Heart right ventricle (tissue), 16 donors: Measurements from ENCODE around the gene FCMR. TPM values are rescaled to one million over a fixed set of nuclear protein-coding genes. Genes with fewer than 3 reads are reported as not detected.

ENCODE experiments used
- ATAC-seq, 8 donors: fragments of 200-7000 bp; cut with Tn5 transposase; one replicate each; pipeline ENCODE4 v1.9.1; 2020; ENCODE audit warnings: mild to moderate bottlenecking in 8 of 8, moderate library complexity in 8 of 8, moderate number of reproducible peaks in 1 of 8
- DNase-seq, 2 donors: peaks; one replicate each; pipeline ENCODE4 v3.0.0-alpha.2; 2020
- H3K27ac ChIP-seq, 10 donors: fragments of 200-600 bp; sonication (generic) in 2 of 10; one replicate each; pipeline versions ENCODE4 v1.5.0 to v1.8.0; 2020 to 2022; ENCODE audit warnings: mild to moderate bottlenecking in 3 of 10
- H3K27me3 ChIP-seq, 7 donors: fragments of 200-600 bp; one replicate each; pipeline ENCODE4 v1.8.0; 2021 to 2022; ENCODE audit warnings: mild to moderate bottlenecking in 2 of 7
- H3K36me3 ChIP-seq, 9 donors: fragments of 200-600 bp; sonication (generic) in 1 of 9; one replicate each; pipeline versions ENCODE4 v1.5.0 to v1.8.0; 2020 to 2022; ENCODE audit warnings: mild to moderate bottlenecking in 2 of 9
- H3K4me1 ChIP-seq, 9 donors: fragments of 200-600 bp; sonication (generic) in 1 of 9; one replicate each; pipeline versions ENCODE4 v1.5.0 to v1.8.0; 2020 to 2022; ENCODE audit warnings: mild to moderate bottlenecking in 4 of 9
- H3K4me3 ChIP-seq, 10 donors: fragments of 200-600 bp; sonication (generic) in 2 of 10; one replicate each; pipeline versions ENCODE4 v1.5.0 to v1.8.0; 2020 to 2022; ENCODE audit warnings: mild to moderate bottlenecking in 7 of 10, moderate library complexity in 2 of 10
- H3K9me3 ChIP-seq, 11 donors: fragments of 200-600 bp in 10 of 11; sonication (generic) in 2 of 11; one replicate each; pipeline versions ENCODE4 v1.5.0 to v1.8.0; 2013 to 2022; ENCODE audit warnings: mild to moderate bottlenecking in 2 of 11, control low read depth in 1 of 11, moderate library complexity in 1 of 11
- WGBS, 2 donors: extraction: QIAGEN DNeasy Blood & Tissue Kit; methylation state at CpG; one replicate each; pipeline ENCODE4 v1.1.7; 2013; ENCODE audit warnings: inconsistent platforms in 1 of 2; 5-methylcytosine and 5-hydroxymethylcytosine counted together
- intact Hi-C, 10 donors: fragments of 100-400 bp; cut with DNase I; formaldehyde crosslinking; loops; one replicate each; pipeline versions ENCODE4 v1.11.1 to v1.14.2; 2022
- polyA plus RNA-seq, 2 donors: library from polyadenylated mRNA; stranded (reverse); fragments of 200-250 nt; gene quantifications; one replicate each; pipeline ENCODE4 v1.2.3, GENCODE V29; 2013
- total RNA-seq, 10 donors: library from RNA; stranded (reverse); fragmentation: NEBNext Ultra II Directional in 3 of 10; extraction: Animal tissue kit (Norgen Biotek cat#: 25700) in 3 of 10; gene quantifications; one replicate each; pipeline versions ENCODE4 v1.2.1 to v1.2.4, GENCODE V29; 2021 to 2023
- TF ChIP-seq, protein P1 (sequence below), 9 donors: fragments of 200-600 bp; sonication (generic) in 2 of 9; IDR thresholded peaks; one replicate each; pipeline versions ENCODE4 v1.5.0 to v1.8.0; 2021 to 2022; ENCODE audit warnings: antibody characterized with exemption in 9 of 9, mild to moderate bottlenecking in 5 of 9, moderate library complexity in 1 of 9
- donor health status: Arrhythmogenic right ventricular cardiomyopathy.
- donor health status: ischemic (EF 13 %, LVEDD 7.1; RV severe dilation, severe dysfunction).
- donor health status: healthy with polysubstance abuse.
- donor health status: DM: no; HTN: yes; CAD: no.
- donor health status: DM: no; HTN: no; CAD: no.
- donor health status: ischemic (EF 25% LVEDD 6.9; RV normal size, moderate dysfunction).
- donor health status: ischemic (EF 25% LVEDD 5.7; RV mildly dilated, moderate dysfunction).
- donor health status: healthy.
- donor health status: DM: yes; HTN: yes; CAD: no.
- donor health status: Ischemic cardiomyopathy.
- donor health status: ischemic (EF 35%, LVEDD 5.7; RV mildly dilated, moderate dysfunction).
- donor health status: nonischemic (EF 11% LVEDD 7.7; RV severe dilation, severe dysfunction).
- donor health status: DM: yes; HTN: yes; CAD: no.
- donor health status: PGD.
- donor health status: ischemic (EF 29% LVEDD 5.4; RV normal size, mild dysfunction).
- donor health status: nonischemic (EF 23%, LVEDD 6.1; RV moderate dilation, normal function).

FCMR gene
- total and polyA plus RNA-seq, 12 donors, result 0.37 to 13.4 (median 3.5) TPM

DNA sequence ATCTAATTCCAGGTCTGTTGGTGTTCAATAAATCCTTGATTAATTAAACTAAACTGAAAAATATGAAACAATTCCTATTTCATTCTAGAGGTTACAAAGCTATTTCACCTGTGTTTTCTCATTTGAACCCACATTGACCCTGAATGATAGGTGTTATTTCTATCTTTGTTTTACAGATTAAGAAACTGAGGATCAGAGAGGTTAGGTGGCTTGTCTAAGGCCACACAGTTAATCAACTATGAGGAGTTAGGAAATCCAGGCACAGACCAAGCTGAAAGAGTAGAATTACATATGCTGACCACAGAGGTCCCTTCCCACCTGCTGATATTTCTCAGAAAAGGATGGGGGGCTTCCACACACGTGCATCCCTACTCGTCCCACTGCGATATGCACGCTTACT, 24.0 kb upstream of the FCMR start:
- H3K27ac ChIP-seq, result no peak overlapping the region
- peaks cover 0 to 9% (median 0%) of the 10 kb centered on the region in 9 donors for H3K4me1 ChIP-seq
- no peaks in the 10 kb centered on the region for H3K36me3 ChIP-seq
- DNase-seq, result no peak
- H3K27me3 ChIP-seq, result peaks cover 0 to 55% (median 33%) of the 10 kb centered on the region in 7 donors
- 87 to 90% methylated on average over 4 of the region's 4 CpGs for WGBS, 2 donors
- H3K4me3 ChIP-seq, result no peak overlapping the region
- ATAC-seq, result no peak
- TF ChIP-seq, protein P1, sequence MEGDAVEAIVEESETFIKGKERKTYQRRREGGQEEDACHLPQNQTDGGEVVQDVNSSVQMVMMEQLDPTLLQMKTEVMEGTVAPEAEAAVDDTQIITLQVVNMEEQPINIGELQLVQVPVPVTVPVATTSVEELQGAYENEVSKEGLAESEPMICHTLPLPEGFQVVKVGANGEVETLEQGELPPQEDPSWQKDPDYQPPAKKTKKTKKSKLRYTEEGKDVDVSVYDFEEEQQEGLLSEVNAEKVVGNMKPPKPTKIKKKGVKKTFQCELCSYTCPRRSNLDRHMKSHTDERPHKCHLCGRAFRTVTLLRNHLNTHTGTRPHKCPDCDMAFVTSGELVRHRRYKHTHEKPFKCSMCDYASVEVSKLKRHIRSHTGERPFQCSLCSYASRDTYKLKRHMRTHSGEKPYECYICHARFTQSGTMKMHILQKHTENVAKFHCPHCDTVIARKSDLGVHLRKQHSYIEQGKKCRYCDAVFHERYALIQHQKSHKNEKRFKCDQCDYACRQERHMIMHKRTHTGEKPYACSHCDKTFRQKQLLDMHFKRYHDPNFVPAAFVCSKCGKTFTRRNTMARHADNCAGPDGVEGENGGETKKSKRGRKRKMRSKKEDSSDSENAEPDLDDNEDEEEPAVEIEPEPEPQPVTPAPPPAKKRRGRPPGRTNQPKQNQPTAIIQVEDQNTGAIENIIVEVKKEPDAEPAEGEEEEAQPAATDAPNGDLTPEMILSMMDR (IDR thresholded peaks at IDR 0.05), result no peak
- H3K9me3 ChIP-seq, result peaks cover 0 to 5% (median 0%) of the 10 kb centered on the region in 11 donors
- intact Hi-C loops, result no loop called here

- intact Hi-C loops, result no loop called here
- Histone ChIP-seq H3K27ac (no peak overlapping the region), H3K36me3 (no peaks in the 10 kb centered on the region), H3K4me1 (peaks cover 0 to 9% (median 0%) of the 10 kb centered on the region in 9 donors), H3K27me3 (peaks cover 0 to 53% (median 29%) of the 10 kb centered on the region in 7 donors), H3K9me3 (peaks cover 0 to 3% (median 0%) of the 10 kb centered on the region in 11 donors), H3K4me3 (no peak overlapping the region)
- TF ChIP-seq, protein P1 (IDR thresholded peaks at IDR 0.05), result no peak
- WGBS, 2 donors, result 45 to 47% methylated on average over 5 of the region's 5 CpGs
- DNase-seq (no peak), ATAC-seq (no peak)
Observed at GRCh38 chr1:206944703-206945102, 23.0 kb upstream of the FCMR start.

DNA sequence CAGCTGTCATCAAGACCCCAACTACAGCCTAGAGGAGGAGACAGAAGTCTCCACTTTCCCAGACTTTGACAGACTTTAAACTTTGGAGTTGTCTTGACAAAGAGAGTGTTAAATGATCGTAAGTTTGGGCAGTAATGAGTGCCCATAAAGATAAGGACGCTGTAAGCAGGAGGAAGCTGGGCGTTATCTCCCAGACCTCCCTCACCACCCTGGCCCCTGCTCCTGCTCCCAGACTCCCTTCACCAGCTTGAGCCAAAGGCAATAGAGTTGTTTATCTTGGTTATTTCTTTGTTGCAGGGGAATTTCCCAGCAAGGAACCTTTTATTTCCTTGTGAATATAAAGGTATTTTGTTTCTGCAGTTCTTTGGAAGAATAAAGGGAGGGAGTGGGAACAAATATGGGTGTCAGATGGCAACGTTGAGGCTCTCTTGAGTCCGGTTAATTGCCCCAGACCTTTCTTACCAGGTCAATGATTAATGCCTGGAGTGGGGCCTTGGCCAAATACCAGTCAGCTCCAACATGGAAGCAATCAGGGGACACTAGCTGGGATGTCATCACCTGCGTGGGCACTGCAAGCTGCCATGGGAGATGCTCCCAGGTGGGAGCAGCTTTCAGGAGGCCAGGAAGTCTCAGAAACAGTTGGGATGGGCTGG, 20.2 kb upstream of the FCMR start:
- 29 to 30% methylated on average over 6 of the region's 6 CpGs for WGBS, 2 donors
- intact Hi-C loops, result no loop called here
- no peaks in the 10 kb centered on the region for H3K36me3 ChIP-seq
- TF ChIP-seq, protein P1 (IDR thresholded peaks at IDR 0.05), result no peak
- DNase-seq (no peak), ATAC-seq (no peak)
- no peaks in the 10 kb centered on the region for H3K9me3 ChIP-seq
- peaks cover 0 to 40% (median 29%) of the 10 kb centered on the region in 7 donors for H3K27me3 ChIP-seq
- H3K4me1 ChIP-seq, result no peaks in the 10 kb centered on the region
- H3K27ac ChIP-seq, result no peak overlapping the region
- no peak overlapping the region for H3K4me3 ChIP-seq

DNA sequence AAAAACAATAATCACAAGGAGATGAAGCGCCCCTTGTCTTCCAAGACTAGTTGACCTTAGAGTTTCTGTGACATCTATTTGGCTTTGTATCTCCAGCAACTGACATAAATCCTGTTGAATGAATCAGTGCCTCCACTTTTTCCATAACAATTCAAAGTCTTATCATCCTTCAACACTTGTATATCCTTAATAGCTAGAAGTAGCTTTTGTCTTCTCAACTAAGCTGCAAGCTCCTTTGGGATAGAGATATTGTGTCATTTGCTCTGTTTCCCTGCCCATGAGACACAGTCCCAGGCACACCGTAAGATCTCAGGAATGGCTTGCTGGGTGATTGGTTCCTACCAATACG, 18.8 kb upstream of the FCMR start:
- WGBS, 2 donors, result 92 to 93% methylated on average over 3 of the region's 3 CpGs
- Histone ChIP-seq H3K4me3 (no peak overlapping the region), H3K27ac (no peak overlapping the region), H3K36me3 (no peaks in the 10 kb centered on the region), H3K4me1 (no peaks in the 10 kb centered on the region), H3K27me3 (peaks cover 0 to 41% (median 17%) of the 10 kb centered on the region in 7 donors), H3K9me3 (no peaks in the 10 kb centered on the region)
- ATAC-seq (no peak), DNase-seq (no peak)
- intact Hi-C loops, result no loop called here
- TF ChIP-seq, protein P1 (IDR thresholded peaks at IDR 0.05), result no peak
